ENCODE measurements around the gene SYTL3.

GRCh38 chr6:158739673-158740072 lies 89.8 kb downstream of the SYTL3 start:
- no peak for TF ChIP-seq POLR2A (IDR thresholded peaks at IDR 0.05)
- no peak for TF ChIP-seq CTCF (IDR thresholded peaks at IDR 0.05)
- no peak for TF ChIP-seq POLR2AphosphoS5 (IDR thresholded peaks at IDR 0.05)

Measured in prostate gland (tissue), 2 donors.